Measurements from ENCODE around the gene CMIP.

The CMIP gene

GRCh38 chr16:81592353-81592866, 147.8 kb downstream of the CMIP start:
- Histone ChIP-seq H3K4me1 (ENCODE audit: control insufficient read depth, insufficient read depth, low read length, poor library complexity, severe bottlenecking) (no peaks in the 10 kb centered on the region), H3K36me3 (ENCODE audit: control insufficient read depth, insufficient read depth, low read length) (no peaks in the 10 kb centered on the region), H3K4me3 (ENCODE audit: insufficient read depth, low read depth, low read length, poor library complexity, severe bottlenecking) (no peak overlapping the region), H3K9me3 (ENCODE audit: control insufficient read depth, low read length) (no peaks in the 10 kb centered on the region), H3K27me3 (replicated peaks; ENCODE audit: control insufficient read depth, insufficient read depth, low read length, poor library complexity, severe bottlenecking) (no peaks in the 10 kb centered on the region), H3K27ac (ENCODE audit: insufficient read depth, low read length, poor library complexity, severe bottlenecking) (no peak overlapping the region)
- DNase-seq, result no peak

GRCh38 chr16:81593481-81593880, 148.9 kb downstream of the CMIP start:
- no peaks in the 10 kb centered on the region for H3K36me3 ChIP-seq (ENCODE audit: control insufficient read depth, insufficient read depth, low read length)
- H3K27ac ChIP-seq (ENCODE audit: insufficient read depth, low read length, poor library complexity, severe bottlenecking), result no peak overlapping the region
- no peaks in the 10 kb centered on the region for H3K4me1 ChIP-seq (ENCODE audit: control insufficient read depth, insufficient read depth, low read length, poor library complexity, severe bottlenecking)
- no peak overlapping the region for H3K4me3 ChIP-seq (ENCODE audit: insufficient read depth, low read depth, low read length, poor library complexity, severe bottlenecking)
- H3K9me3 ChIP-seq (ENCODE audit: control insufficient read depth, low read length), result no peaks in the 10 kb centered on the region
- DNase-seq, result no peak
- no peaks in the 10 kb centered on the region for H3K27me3 ChIP-seq (replicated peaks; ENCODE audit: control insufficient read depth, insufficient read depth, low read length, poor library complexity, severe bottlenecking)

- H3K27ac ChIP-seq (ENCODE audit: insufficient read depth, low read length, poor library complexity, severe bottlenecking), result no peak overlapping the region
- no peaks in the 10 kb centered on the region for H3K9me3 ChIP-seq (ENCODE audit: control insufficient read depth, low read length)
- H3K36me3 ChIP-seq (ENCODE audit: control insufficient read depth, insufficient read depth, low read length), result no peaks in the 10 kb centered on the region
- no peaks in the 10 kb centered on the region for H3K27me3 ChIP-seq (replicated peaks; ENCODE audit: control insufficient read depth, insufficient read depth, low read length, poor library complexity, severe bottlenecking)
- DNase-seq, result no peak
- no peaks in the 10 kb centered on the region for H3K4me1 ChIP-seq (ENCODE audit: control insufficient read depth, insufficient read depth, low read length, poor library complexity, severe bottlenecking)
- no peak overlapping the region for H3K4me3 ChIP-seq (ENCODE audit: insufficient read depth, low read depth, low read length, poor library complexity, severe bottlenecking)
Observed at GRCh38 chr16:81595629-81596292, 151.2 kb downstream of the CMIP start.

GRCh38 chr16:81597079-81597658, 152.6 kb downstream of the CMIP start:
- no peak overlapping the region for H3K4me3 ChIP-seq (ENCODE audit: insufficient read depth, low read depth, low read length, poor library complexity, severe bottlenecking)
- no peak for DNase-seq

GRCh38 chr16:81598083-81598482, 153.5 kb downstream of the CMIP start:
- Histone ChIP-seq H3K27ac (ENCODE audit: insufficient read depth, low read length, poor library complexity, severe bottlenecking) (no peak overlapping the region), H3K4me3 (ENCODE audit: insufficient read depth, low read depth, low read length, poor library complexity, severe bottlenecking) (no peak overlapping the region), H3K36me3 (ENCODE audit: control insufficient read depth, insufficient read depth, low read length) (no peaks in the 10 kb centered on the region), H3K4me1 (ENCODE audit: control insufficient read depth, insufficient read depth, low read length, poor library complexity, severe bottlenecking) (no peaks in the 10 kb centered on the region), H3K9me3 (ENCODE audit: control insufficient read depth, low read length) (no peaks in the 10 kb centered on the region), H3K27me3 (replicated peaks; ENCODE audit: control insufficient read depth, insufficient read depth, low read length, poor library complexity, severe bottlenecking) (no peaks in the 10 kb centered on the region)
- DNase-seq, result no peak

More at GRCh38 chr16:81597079-81597658, 152.6 kb downstream of the CMIP start:
- no peaks in the 10 kb centered on the region for H3K9me3 ChIP-seq (ENCODE audit: control insufficient read depth, low read length)
- no peaks in the 10 kb centered on the region for H3K4me1 ChIP-seq (ENCODE audit: control insufficient read depth, insufficient read depth, low read length, poor library complexity, severe bottlenecking)
- no peaks in the 10 kb centered on the region for H3K36me3 ChIP-seq (ENCODE audit: control insufficient read depth, insufficient read depth, low read length)
- no peaks in the 10 kb centered on the region for H3K27me3 ChIP-seq (replicated peaks; ENCODE audit: control insufficient read depth, insufficient read depth, low read length, poor library complexity, severe bottlenecking)
- H3K27ac ChIP-seq (ENCODE audit: insufficient read depth, low read length, poor library complexity, severe bottlenecking), result no peak overlapping the region

- Histone ChIP-seq H3K4me1 (ENCODE audit: control insufficient read depth, insufficient read depth, low read length, poor library complexity, severe bottlenecking) (no peaks in the 10 kb centered on the region), H3K27ac (ENCODE audit: insufficient read depth, low read length, poor library complexity, severe bottlenecking) (no peak overlapping the region), H3K27me3 (replicated peaks; ENCODE audit: control insufficient read depth, insufficient read depth, low read length, poor library complexity, severe bottlenecking) (no peaks in the 10 kb centered on the region), H3K36me3 (ENCODE audit: control insufficient read depth, insufficient read depth, low read length) (no peaks in the 10 kb centered on the region), H3K9me3 (ENCODE audit: control insufficient read depth, low read length) (no peaks in the 10 kb centered on the region), H3K4me3 (ENCODE audit: insufficient read depth, low read depth, low read length, poor library complexity, severe bottlenecking) (no peak overlapping the region)
- DNase-seq, result no peak
Observed at GRCh38 chr16:81599034-81599744, 154.6 kb downstream of the CMIP start.

- no peak for DNase-seq
- H3K36me3 ChIP-seq (ENCODE audit: control insufficient read depth, insufficient read depth, low read length), result no peaks in the 10 kb centered on the region
- H3K9me3 ChIP-seq (ENCODE audit: control insufficient read depth, low read length), result no peaks in the 10 kb centered on the region
- H3K4me3 ChIP-seq (ENCODE audit: insufficient read depth, low read depth, low read length, poor library complexity, severe bottlenecking), result no peak overlapping the region
- no peaks in the 10 kb centered on the region for H3K27me3 ChIP-seq (replicated peaks; ENCODE audit: control insufficient read depth, insufficient read depth, low read length, poor library complexity, severe bottlenecking)
- no peak overlapping the region for H3K27ac ChIP-seq (ENCODE audit: insufficient read depth, low read length, poor library complexity, severe bottlenecking)
- H3K4me1 ChIP-seq (ENCODE audit: control insufficient read depth, insufficient read depth, low read length, poor library complexity, severe bottlenecking), result no peaks in the 10 kb centered on the region
Observed at GRCh38 chr16:81600275-81600674, 155.7 kb downstream of the CMIP start.

- Histone ChIP-seq H3K9me3 (ENCODE audit: control insufficient read depth, low read length) (no peaks in the 10 kb centered on the region), H3K27me3 (replicated peaks; ENCODE audit: control insufficient read depth, insufficient read depth, low read length, poor library complexity, severe bottlenecking) (no peaks in the 10 kb centered on the region), H3K4me3 (ENCODE audit: insufficient read depth, low read depth, low read length, poor library complexity, severe bottlenecking) (no peak overlapping the region), H3K36me3 (ENCODE audit: control insufficient read depth, insufficient read depth, low read length) (no peaks in the 10 kb centered on the region), H3K4me1 (ENCODE audit: control insufficient read depth, insufficient read depth, low read length, poor library complexity, severe bottlenecking) (no peaks in the 10 kb centered on the region), H3K27ac (ENCODE audit: insufficient read depth, low read length, poor library complexity, severe bottlenecking) (no peak overlapping the region)
- DNase-seq, result no peak
Observed at GRCh38 chr16:81601008-81601428, 156.4 kb downstream of the CMIP start.

GRCh38 chr16:81601601-81602255, 157.1 kb downstream of the CMIP start:
- no peak overlapping the region for H3K4me3 ChIP-seq (ENCODE audit: insufficient read depth, low read depth, low read length, poor library complexity, severe bottlenecking)
- no peaks in the 10 kb centered on the region for H3K4me1 ChIP-seq (ENCODE audit: control insufficient read depth, insufficient read depth, low read length, poor library complexity, severe bottlenecking)
- no peaks in the 10 kb centered on the region for H3K9me3 ChIP-seq (ENCODE audit: control insufficient read depth, low read length)
- no peak for DNase-seq
- no peaks in the 10 kb centered on the region for H3K36me3 ChIP-seq (ENCODE audit: control insufficient read depth, insufficient read depth, low read length)
- H3K27me3 ChIP-seq (replicated peaks; ENCODE audit: control insufficient read depth, insufficient read depth, low read length, poor library complexity, severe bottlenecking), result no peaks in the 10 kb centered on the region
- H3K27ac ChIP-seq (ENCODE audit: insufficient read depth, low read length, poor library complexity, severe bottlenecking), result no peak overlapping the region

Data from effector memory CD4-positive, alpha-beta T cell (primary cell).